ENCODE measurements around the gene RAG2.

The RAG2 gene

DNA sequence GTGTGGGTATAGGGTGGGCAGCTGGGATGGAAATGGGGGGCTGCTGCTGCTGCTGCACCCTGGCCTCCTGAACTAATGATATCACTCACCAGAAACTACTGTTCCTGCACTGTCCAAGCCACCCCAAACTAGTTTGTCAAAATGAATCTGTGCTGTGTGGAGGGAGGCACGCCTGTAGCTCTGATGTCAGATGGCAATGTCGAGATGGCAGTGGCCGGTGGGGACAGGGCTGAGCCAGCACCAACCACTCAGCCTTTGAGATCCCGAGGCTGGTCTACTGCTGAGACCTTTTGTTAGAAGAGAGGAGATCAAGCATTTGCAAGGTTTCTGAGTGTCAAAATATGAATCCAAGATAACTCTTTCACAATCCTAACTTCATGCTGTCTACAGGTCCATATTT is 28.9 kb downstream of the RAG2 start:
- POLR2A ChIA-PET, result no interaction called here
- CTCF ChIA-PET, result no interaction called here
- Histone ChIP-seq H3K9me3 (ENCODE audit: control extremely low read depth in 1 of 5, control insufficient read depth in 4 of 5, insufficient read depth in 2 of 5, low read depth in 1 of 5, low read length in 4 of 5) (peaks cover 0 to 1% (median 0%) of the 10 kb centered on the region in 5 experiments), H3K4me1 (ENCODE audit: control extremely low read depth in 1 of 4, control insufficient read depth in 4 of 4, insufficient read depth in 4 of 4, low read length in 3 of 4) (peaks cover 0 to 11% (median 7%) of the 10 kb centered on the region in 4 experiments), H3K36me3 (ENCODE audit: control insufficient read depth in 4 of 4, insufficient read depth in 4 of 4, low read length in 3 of 4) (peaks cover 0 to 4% (median 0%) of the 10 kb centered on the region in 4 experiments), H3K27me3 (replicated peaks in 2 of 5; ENCODE audit: control insufficient read depth in 4 of 5, insufficient read depth in 5 of 5, low read length in 4 of 5) (no peaks in the 10 kb centered on the region), H3K27ac (ENCODE audit: insufficient read depth in 1 of 2, low read depth in 1 of 2, low read length in 2 of 2, poor library complexity in 1 of 2, severe bottlenecking in 2 of 2) (no peak overlapping the region), H3K4me3 (ENCODE audit: control insufficient read depth in 1 of 7, extremely low read depth in 1 of 7, insufficient read depth in 4 of 7, low read depth in 2 of 7, low read length in 6 of 7) (no peak overlapping the region)
- no peak for DNase-seq
- 98% methylated on average over 4 of the region's 4 CpGs for WGBS (ENCODE audit: insufficient coverage)

GRCh38 chr11:36567694-36568093 is 30.3 kb downstream of the RAG2 start, which contains the start of gene RAG1:
Gene RAG1 (plus strand): TSS chr11:36568007. CDS start chr11:36573305, 5,298 bp downstream.
- peak within 1 kb of the TSS in 1 of 7 experiments; percentile 1 for H3K4me3 ChIP-seq (ENCODE audit: control insufficient read depth in 1 of 7, extremely low read depth in 1 of 7, insufficient read depth in 4 of 7, low read depth in 2 of 7, low read length in 6 of 7)
- POLR2A ChIA-PET, result no interaction called here
- DNase-seq, result no peak
- H3K27ac ChIP-seq (ENCODE audit: insufficient read depth in 1 of 2, low read depth in 1 of 2, low read length in 2 of 2, poor library complexity in 1 of 2, severe bottlenecking in 2 of 2), result no peak within 1 kb of the TSS
- WGBS (ENCODE audit: insufficient coverage), result no CpG with 5 or more reads among the region's 1 CpG
- peaks cover 0 to 11% (median 7%) of the 10 kb centered on the region in 4 experiments for H3K4me1 ChIP-seq (ENCODE audit: control extremely low read depth in 1 of 4, control insufficient read depth in 4 of 4, insufficient read depth in 4 of 4, low read length in 3 of 4)
- no peaks in the 10 kb centered on the region for H3K27me3 ChIP-seq (replicated peaks in 2 of 5; ENCODE audit: control insufficient read depth in 4 of 5, insufficient read depth in 5 of 5, low read length in 4 of 5)
- H3K36me3 ChIP-seq (ENCODE audit: control insufficient read depth in 4 of 4, insufficient read depth in 4 of 4, low read length in 3 of 4), result no peaks in the 10 kb centered on the region
- CTCF ChIA-PET, result interaction anchor here (1.0 to 6.7 kb wide), 3 partner anchors 51 to 181 kb away, joined by 5 to 86 read pairs (median 59); no protein-coding TSS in a partner anchor
- H3K9me3 ChIP-seq (ENCODE audit: control extremely low read depth in 1 of 5, control insufficient read depth in 4 of 5, insufficient read depth in 2 of 5, low read depth in 1 of 5, low read length in 4 of 5), result no peaks in the 10 kb centered on the region

DNA sequence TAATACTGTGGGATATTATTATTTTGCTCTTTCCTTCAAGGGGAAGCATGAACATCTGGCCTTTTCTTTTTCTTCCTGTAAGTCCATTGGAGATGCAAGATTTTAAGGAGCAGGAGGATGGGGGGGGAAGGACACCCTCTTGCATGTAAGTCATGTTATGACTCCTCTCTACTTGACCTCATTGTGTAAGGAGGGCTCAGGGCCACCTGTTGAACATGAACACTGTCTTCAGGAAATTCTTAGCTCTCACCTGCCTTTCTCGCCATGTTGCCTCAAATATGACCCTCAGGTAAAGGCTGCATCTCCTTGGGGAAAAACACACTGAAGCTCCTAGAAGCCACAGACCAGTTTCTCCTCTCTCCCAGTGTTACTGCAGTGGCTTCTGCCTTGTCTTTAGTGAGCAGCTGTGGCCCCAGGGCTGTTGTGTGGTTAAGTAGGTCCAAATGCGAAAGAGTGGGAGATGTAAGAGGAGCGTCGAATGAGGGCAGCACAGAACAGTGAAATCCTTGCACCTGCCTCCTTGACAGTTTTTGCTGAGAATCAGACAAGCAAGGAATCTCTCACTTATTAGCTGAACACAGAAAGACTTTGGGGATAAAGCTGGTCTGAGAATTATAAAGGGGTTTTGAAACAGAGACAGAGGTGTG is 31.5 kb downstream of the RAG2 start:
- ChIA-PET CTCF (interaction anchor here (1.0 to 7.7 kb wide), 8 partner anchors 8 to 182 kb away, joined by 3 to 89 read pairs (median 28); no protein-coding TSS in a partner anchor), POLR2A (no interaction called here)
- Histone ChIP-seq H3K4me3 (ENCODE audit: control insufficient read depth in 1 of 7, extremely low read depth in 1 of 7, insufficient read depth in 4 of 7, low read depth in 2 of 7, low read length in 6 of 7) (no peak overlapping the region), H3K36me3 (ENCODE audit: control insufficient read depth in 4 of 4, insufficient read depth in 4 of 4, low read length in 3 of 4) (no peaks in the 10 kb centered on the region), H3K27me3 (replicated peaks in 2 of 5; ENCODE audit: control insufficient read depth in 4 of 5, insufficient read depth in 5 of 5, low read length in 4 of 5) (no peaks in the 10 kb centered on the region), H3K9me3 (ENCODE audit: control extremely low read depth in 1 of 5, control insufficient read depth in 4 of 5, insufficient read depth in 2 of 5, low read depth in 1 of 5, low read length in 4 of 5) (no peaks in the 10 kb centered on the region), H3K27ac (ENCODE audit: insufficient read depth in 1 of 2, low read depth in 1 of 2, low read length in 2 of 2, poor library complexity in 1 of 2, severe bottlenecking in 2 of 2) (no peak overlapping the region), H3K4me1 (ENCODE audit: control extremely low read depth in 1 of 4, control insufficient read depth in 4 of 4, insufficient read depth in 4 of 4, low read length in 3 of 4) (peaks cover 0 to 11% (median 7%) of the 10 kb centered on the region in 4 experiments)
- 100% methylated on average over 3 of the region's 4 CpGs for WGBS (ENCODE audit: insufficient coverage)
- no peak for DNase-seq

- peak overlapping the region in 6 of 7 experiments; percentile 40 to 76 (median 56) for H3K4me3 ChIP-seq (ENCODE audit: control insufficient read depth in 1 of 7, extremely low read depth in 1 of 7, insufficient read depth in 4 of 7, low read depth in 2 of 7, low read length in 6 of 7)
- ChIA-PET POLR2A (interaction anchor here (0.5 to 0.9 kb wide), 2 partner anchors 58 to 548 kb away, joined by 3 to 4 read pairs; no protein-coding TSS in a partner anchor), CTCF (interaction anchor here (0.9 to 7.7 kb wide), 22 partner anchors 10 to 273 kb away, joined by 3 to 89 read pairs (median 8); partner anchors contain the start of gene TRAF6)
- peak; percentile 10 to 52 (median 30) for DNase-seq
- peaks cover 0 to 11% (median 7%) of the 10 kb centered on the region in 4 experiments for H3K4me1 ChIP-seq (ENCODE audit: control extremely low read depth in 1 of 4, control insufficient read depth in 4 of 4, insufficient read depth in 4 of 4, low read length in 3 of 4)
- no peaks in the 10 kb centered on the region for H3K36me3 ChIP-seq (ENCODE audit: control insufficient read depth in 4 of 4, insufficient read depth in 4 of 4, low read length in 3 of 4)
- H3K27me3 ChIP-seq (replicated peaks in 2 of 5; ENCODE audit: control insufficient read depth in 4 of 5, insufficient read depth in 5 of 5, low read length in 4 of 5), result no peaks in the 10 kb centered on the region
- no peaks in the 10 kb centered on the region for H3K9me3 ChIP-seq (ENCODE audit: control extremely low read depth in 1 of 5, control insufficient read depth in 4 of 5, insufficient read depth in 2 of 5, low read depth in 1 of 5, low read length in 4 of 5)
- 68% methylated on average over 4 of the region's 6 CpGs for WGBS (ENCODE audit: insufficient coverage)
- no peak overlapping the region for H3K27ac ChIP-seq (ENCODE audit: insufficient read depth in 1 of 2, low read depth in 1 of 2, low read length in 2 of 2, poor library complexity in 1 of 2, severe bottlenecking in 2 of 2)
Measured at GRCh38 chr11:36565031-36565610, 32.9 kb downstream of the RAG2 start.

GRCh38 chr11:36564376-36565030 is 33.5 kb downstream of the RAG2 start:
- Histone ChIP-seq H3K4me1 (ENCODE audit: control extremely low read depth in 1 of 4, control insufficient read depth in 4 of 4, insufficient read depth in 4 of 4, low read length in 3 of 4) (peaks cover 0 to 11% (median 7%) of the 10 kb centered on the region in 4 experiments), H3K9me3 (ENCODE audit: control extremely low read depth in 1 of 5, control insufficient read depth in 4 of 5, insufficient read depth in 2 of 5, low read depth in 1 of 5, low read length in 4 of 5) (no peaks in the 10 kb centered on the region), H3K27ac (ENCODE audit: insufficient read depth in 1 of 2, low read depth in 1 of 2, low read length in 2 of 2, poor library complexity in 1 of 2, severe bottlenecking in 2 of 2) (no peak overlapping the region), H3K4me3 (ENCODE audit: control insufficient read depth in 1 of 7, extremely low read depth in 1 of 7, insufficient read depth in 4 of 7, low read depth in 2 of 7, low read length in 6 of 7) (peak overlapping the region in 6 of 7 experiments; percentile 40 to 76 (median 56)), H3K27me3 (replicated peaks in 2 of 5; ENCODE audit: control insufficient read depth in 4 of 5, insufficient read depth in 5 of 5, low read length in 4 of 5) (no peaks in the 10 kb centered on the region), H3K36me3 (ENCODE audit: control insufficient read depth in 4 of 4, insufficient read depth in 4 of 4, low read length in 3 of 4) (no peaks in the 10 kb centered on the region)
- ChIA-PET CTCF (interaction anchor here (0.8 to 7.7 kb wide), 28 partner anchors 10 to 275 kb away, joined by 3 to 89 read pairs (median 4); partner anchors contain the start of gene TRAF6), POLR2A (interaction anchor here (0.9 kb wide), 1 partner anchor 59 kb away, joined by 3 read pairs; no protein-coding TSS in a partner anchor)
- peak; percentile 69 to 83 (median 78) for DNase-seq
- WGBS (ENCODE audit: insufficient coverage), result 8% methylated on average over 11 of the region's 15 CpGs

- WGBS (ENCODE audit: insufficient coverage), result no CpG with 5 or more reads among the region's 4 CpGs
- H3K36me3 ChIP-seq (ENCODE audit: control insufficient read depth in 4 of 4, insufficient read depth in 4 of 4, low read length in 3 of 4), result no peaks in the 10 kb centered on the region
- ChIA-PET POLR2A (no interaction called here), CTCF (no interaction called here)
- H3K9me3 ChIP-seq (ENCODE audit: control extremely low read depth in 1 of 5, control insufficient read depth in 4 of 5, insufficient read depth in 2 of 5, low read depth in 1 of 5, low read length in 4 of 5), result peaks cover 0 to 3% (median 0%) of the 10 kb centered on the region in 5 experiments
- no peak overlapping the region for H3K27ac ChIP-seq (ENCODE audit: insufficient read depth in 1 of 2, low read depth in 1 of 2, low read length in 2 of 2, poor library complexity in 1 of 2, severe bottlenecking in 2 of 2)
- H3K4me3 ChIP-seq (ENCODE audit: control insufficient read depth in 1 of 7, extremely low read depth in 1 of 7, insufficient read depth in 4 of 7, low read depth in 2 of 7, low read length in 6 of 7), result no peak overlapping the region
- H3K4me1 ChIP-seq (ENCODE audit: control extremely low read depth in 1 of 4, control insufficient read depth in 4 of 4, insufficient read depth in 4 of 4, low read length in 3 of 4), result no peaks in the 10 kb centered on the region
- no peaks in the 10 kb centered on the region for H3K27me3 ChIP-seq (replicated peaks in 2 of 5; ENCODE audit: control insufficient read depth in 4 of 5, insufficient read depth in 5 of 5, low read length in 4 of 5)
- DNase-seq, result peak in 1 of 3 donors; percentile 20
Measured at GRCh38 chr11:36558571-36559413, 39.2 kb downstream of the RAG2 start.

Measured in common myeloid progenitor, CD34-positive (primary cell).